Measurements from ENCODE around the gene MRPS15.
"Not testable (repeated sequence)": the region's sequence is repeated elsewhere in the genome, so short reads cannot be mapped to it uniquely, and the experiment has no call there.

Gene MRPS15

DNA sequence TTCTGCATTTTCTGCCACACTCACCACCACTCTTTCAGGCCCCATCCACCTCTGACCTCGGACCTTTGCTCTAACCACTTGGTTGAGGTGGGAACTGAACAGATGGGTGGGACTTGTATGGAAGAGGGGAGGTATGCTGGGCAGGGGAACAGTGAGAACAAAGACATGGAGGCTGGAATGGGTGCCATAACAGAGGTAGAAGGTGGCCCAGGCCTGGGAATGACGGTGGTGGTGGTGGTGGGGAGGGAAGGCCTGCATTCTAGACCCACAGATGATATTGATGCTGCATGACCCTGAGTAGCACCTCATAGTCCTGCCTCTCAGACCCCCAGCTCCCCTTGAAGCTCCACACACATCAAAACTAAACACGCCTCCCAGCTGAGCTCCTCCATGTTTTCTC lies 23.7 kb upstream of the MRPS15 start:
- Histone ChIP-seq H3K9me3 (ENCODE audit: control insufficient read depth, low read length) (no peaks in the 10 kb centered on the region), H3K27me3 (ENCODE audit: control insufficient read depth, insufficient read depth, low read length) (no peaks in the 10 kb centered on the region), H3K9ac (no peak overlapping the region), H3K36me3 (ENCODE audit: control insufficient read depth, insufficient read depth, low read length) (no peaks in the 10 kb centered on the region), H3K79me2 (no peaks in the 10 kb centered on the region), H3K4me2 (ENCODE audit: low read length) (no peak overlapping the region), H3K27ac (no peak overlapping the region), H3K4me3 (ENCODE audit: low read depth, low read length) (no peak overlapping the region), H3K4me1 (no peaks in the 10 kb centered on the region), H2AFZ (no peak overlapping the region)
- TF ChIP-seq, protein P1, sequence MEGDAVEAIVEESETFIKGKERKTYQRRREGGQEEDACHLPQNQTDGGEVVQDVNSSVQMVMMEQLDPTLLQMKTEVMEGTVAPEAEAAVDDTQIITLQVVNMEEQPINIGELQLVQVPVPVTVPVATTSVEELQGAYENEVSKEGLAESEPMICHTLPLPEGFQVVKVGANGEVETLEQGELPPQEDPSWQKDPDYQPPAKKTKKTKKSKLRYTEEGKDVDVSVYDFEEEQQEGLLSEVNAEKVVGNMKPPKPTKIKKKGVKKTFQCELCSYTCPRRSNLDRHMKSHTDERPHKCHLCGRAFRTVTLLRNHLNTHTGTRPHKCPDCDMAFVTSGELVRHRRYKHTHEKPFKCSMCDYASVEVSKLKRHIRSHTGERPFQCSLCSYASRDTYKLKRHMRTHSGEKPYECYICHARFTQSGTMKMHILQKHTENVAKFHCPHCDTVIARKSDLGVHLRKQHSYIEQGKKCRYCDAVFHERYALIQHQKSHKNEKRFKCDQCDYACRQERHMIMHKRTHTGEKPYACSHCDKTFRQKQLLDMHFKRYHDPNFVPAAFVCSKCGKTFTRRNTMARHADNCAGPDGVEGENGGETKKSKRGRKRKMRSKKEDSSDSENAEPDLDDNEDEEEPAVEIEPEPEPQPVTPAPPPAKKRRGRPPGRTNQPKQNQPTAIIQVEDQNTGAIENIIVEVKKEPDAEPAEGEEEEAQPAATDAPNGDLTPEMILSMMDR (IDR thresholded peaks at IDR 0.05), result no peak

DNA sequence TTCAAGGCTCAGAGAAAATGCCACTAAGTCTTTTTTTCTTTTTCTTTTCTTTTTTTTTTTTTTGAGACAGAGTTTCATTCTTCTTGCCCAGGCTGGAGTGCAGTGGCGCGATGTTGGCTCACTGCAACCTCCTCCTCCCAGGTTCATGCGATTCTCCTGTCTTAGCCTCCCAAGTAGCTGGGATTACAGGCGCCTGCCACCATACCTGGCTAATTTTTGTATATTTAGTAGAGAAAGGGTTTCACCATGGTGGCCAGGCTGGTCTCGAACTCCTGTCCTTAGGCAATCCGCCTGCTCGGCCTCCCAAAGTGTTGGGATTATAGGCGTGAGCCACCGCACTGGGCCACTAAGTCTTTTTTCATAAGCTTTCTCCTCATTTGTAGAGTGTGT lies 23.1 kb upstream of the MRPS15 start:
- H3K79me2 ChIP-seq; H3K27me3 ChIP-seq (ENCODE audit: control insufficient read depth, insufficient read depth, low read length); H3K9me3 ChIP-seq (ENCODE audit: control insufficient read depth, low read length); H2AFZ ChIP-seq; H3K4me2 ChIP-seq (ENCODE audit: low read length); H3K27ac ChIP-seq; H3K4me3 ChIP-seq (ENCODE audit: low read depth, low read length); H3K9ac ChIP-seq; H3K36me3 ChIP-seq (ENCODE audit: control insufficient read depth, insufficient read depth, low read length); H3K4me1 ChIP-seq: not testable (repeated sequence)

DNA sequence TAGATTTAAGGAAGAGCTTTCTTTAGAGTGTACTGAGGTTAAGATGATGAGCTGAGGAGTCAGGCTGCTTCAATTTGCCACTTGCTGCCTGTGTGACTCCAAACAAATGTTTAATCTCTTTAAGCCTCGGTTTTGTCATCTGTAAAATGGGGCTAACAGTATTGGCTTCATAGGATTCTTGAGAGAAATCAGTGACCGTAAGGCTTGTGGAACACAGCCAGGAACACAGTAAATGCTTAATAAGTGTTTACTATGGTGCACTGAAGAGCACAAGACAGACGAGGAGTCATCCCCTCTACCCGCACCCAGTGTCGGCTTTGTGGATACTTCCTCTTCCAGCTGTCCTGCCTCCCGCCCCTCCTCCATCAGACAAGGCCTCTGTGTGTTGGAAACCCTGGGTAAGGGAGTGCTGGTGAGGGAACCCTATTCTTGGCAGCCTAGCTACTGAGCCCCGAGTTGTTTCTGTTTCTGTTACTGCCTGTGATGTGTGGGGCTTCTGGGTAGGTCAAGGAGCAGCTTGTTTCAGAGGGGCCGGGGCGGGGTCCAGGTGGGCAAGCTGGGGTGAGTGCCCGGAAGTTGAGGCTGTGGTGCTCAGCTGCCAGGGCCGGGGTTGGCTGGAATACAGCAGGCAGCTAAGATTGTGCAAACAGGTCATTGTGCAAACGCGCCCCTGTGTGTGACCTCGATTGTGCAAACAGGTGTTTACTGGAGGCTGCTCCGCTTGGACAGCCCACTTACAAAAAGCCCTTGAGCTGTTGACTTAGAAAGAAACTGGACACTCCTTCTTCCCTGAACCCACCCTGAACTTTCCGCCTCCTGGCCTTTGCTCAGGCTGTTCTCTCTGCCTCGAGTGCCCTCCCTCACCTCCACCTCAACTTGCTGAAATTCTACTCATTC lies 22.5 kb upstream of the MRPS15 start:
- H3K4me1 ChIP-seq, result no peaks in the 10 kb centered on the region
- no peak overlapping the region for H3K4me3 ChIP-seq (ENCODE audit: low read depth, low read length)
- no peaks in the 10 kb centered on the region for H3K36me3 ChIP-seq (ENCODE audit: control insufficient read depth, insufficient read depth, low read length)
- no peak overlapping the region for H2AFZ ChIP-seq
- H3K4me2 ChIP-seq (ENCODE audit: low read length), result no peak overlapping the region
- TF ChIP-seq, protein P1 (IDR thresholded peaks at IDR 0.05), result no peak
- no peaks in the 10 kb centered on the region for H3K27me3 ChIP-seq (ENCODE audit: control insufficient read depth, insufficient read depth, low read length)
- no peaks in the 10 kb centered on the region for H3K79me2 ChIP-seq
- no peak overlapping the region for H3K9ac ChIP-seq
- no peak overlapping the region for H3K27ac ChIP-seq
- no peaks in the 10 kb centered on the region for H3K9me3 ChIP-seq (ENCODE audit: control insufficient read depth, low read length)

DNA sequence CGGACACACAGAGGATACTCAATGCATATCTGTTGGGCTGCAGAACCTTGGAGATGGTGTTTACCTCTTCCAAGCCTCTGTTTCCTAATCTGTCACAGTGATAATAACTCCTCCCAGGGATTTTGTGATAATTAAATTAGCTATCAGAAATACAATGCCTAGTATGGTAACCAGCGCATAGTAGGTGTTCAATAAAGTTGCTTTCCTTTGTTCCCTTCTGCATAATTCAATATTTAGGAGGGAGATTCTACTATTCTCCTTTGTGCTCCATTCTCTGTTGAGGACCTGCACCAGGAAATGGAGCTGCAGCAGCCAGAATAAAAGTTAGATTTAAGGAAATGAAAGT lies 21.9 kb upstream of the MRPS15 start:
- Histone ChIP-seq H3K27ac (no peak overlapping the region), H3K27me3 (ENCODE audit: control insufficient read depth, insufficient read depth, low read length) (no peaks in the 10 kb centered on the region), H3K4me1 (no peaks in the 10 kb centered on the region), H3K4me2 (ENCODE audit: low read length) (no peak overlapping the region), H3K79me2 (no peaks in the 10 kb centered on the region), H3K4me3 (ENCODE audit: low read depth, low read length) (no peak overlapping the region), H2AFZ (no peak overlapping the region), H3K9ac (no peak overlapping the region), H3K36me3 (ENCODE audit: control insufficient read depth, insufficient read depth, low read length) (no peaks in the 10 kb centered on the region), H3K9me3 (ENCODE audit: control insufficient read depth, low read length) (no peaks in the 10 kb centered on the region)
- TF ChIP-seq, protein P1 (IDR thresholded peaks at IDR 0.05), result no peak

DNA sequence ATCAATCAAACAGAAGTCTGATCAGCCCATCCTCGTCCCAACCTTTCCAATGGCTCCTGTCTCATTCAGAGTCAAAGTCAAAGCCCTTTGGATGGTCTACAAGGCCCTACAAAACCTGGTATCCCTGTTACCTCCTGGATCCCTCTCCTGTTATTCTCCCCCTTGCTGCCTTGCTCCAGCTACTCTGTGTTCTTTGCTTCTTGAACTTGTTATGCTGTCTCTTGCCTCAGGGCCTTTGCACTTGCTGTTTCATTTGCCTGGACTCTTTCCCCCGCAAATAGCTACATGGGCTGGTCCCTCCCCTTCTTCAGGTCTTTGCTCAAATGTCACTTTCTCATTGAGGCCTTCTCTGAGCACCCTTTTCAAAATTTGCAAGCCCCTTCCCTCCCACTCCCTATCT lies 19.9 kb upstream of the MRPS15 start:
- Histone ChIP-seq H3K4me2 (ENCODE audit: low read length) (no peak overlapping the region), H3K79me2 (no peaks in the 10 kb centered on the region), H3K27me3 (ENCODE audit: control insufficient read depth, insufficient read depth, low read length) (no peaks in the 10 kb centered on the region), H3K36me3 (ENCODE audit: control insufficient read depth, insufficient read depth, low read length) (no peaks in the 10 kb centered on the region), H3K27ac (no peak overlapping the region), H2AFZ (no peak overlapping the region), H3K4me1 (peaks cover 3% of the 10 kb centered on the region), H3K4me3 (ENCODE audit: low read depth, low read length) (no peak overlapping the region), H3K9ac (no peak overlapping the region), H3K9me3 (ENCODE audit: control insufficient read depth, low read length) (no peaks in the 10 kb centered on the region)
- TF ChIP-seq, protein P1 (IDR thresholded peaks at IDR 0.05), result no peak
